Right atrium auricular region (tissue), 2 donors: ENCODE measurements around the gene KRTAP6-1. TPM values are rescaled to one million over a fixed set of nuclear protein-coding genes. Genes with fewer than 3 reads are reported as not detected.

Source experiments
- DNase-seq: peaks from one replicate; pipeline ENCODE4 v3.0.0-alpha.2; 2019; ENCODE audit warnings: low spot score
- H3K27ac ChIP-seq, 2 donors: fragments of 200-600 bp; sonication (generic); 1 replicate in 1 of 2; 2 replicates in 1 of 2; pipeline ENCODE4 v1.5.1; 2016 to 2019
- H3K27me3 ChIP-seq, 2 donors: fragments of 200-600 bp; sonication (generic); one replicate each; pipeline versions ENCODE4 v1.5.1 to v1.6.0; 2017 to 2019
- H3K36me3 ChIP-seq: fragments of 200-600 bp; sonication (generic); one replicate; pipeline ENCODE4 v1.5.1; 2016
- H3K4me1 ChIP-seq, 2 donors: fragments of 200-600 bp; sonication (generic); one replicate each; pipeline versions ENCODE4 v1.5.1 to v1.6.0; 2017 to 2019
- H3K4me3 ChIP-seq, 2 donors: fragments of 200-600 bp; sonication (generic); 1 replicate in 1 of 2; 2 replicates in 1 of 2; pipeline ENCODE4 v1.5.1; 2017 to 2019; ENCODE audit warnings: mild to moderate bottlenecking in 1 of 2, moderate library complexity in 1 of 2
- H3K9me3 ChIP-seq, 2 donors: fragments of 200-600 bp; sonication (generic); one replicate each; pipeline ENCODE4 v1.5.1; 2019
- total RNA-seq, 2 donors: library from RNA; depleted of rRNA; stranded (reverse); fragments of >200 nt; gene quantifications; one replicate each; pipeline ENCODE4 v1.1.0, GENCODE V29; 2016
- TF ChIP-seq, protein P1 (sequence below), 2 donors: fragments of 200-600 bp; sonication (generic); IDR thresholded peaks; one replicate each; pipeline ENCODE4 v1.5.1; 2019; ENCODE audit warnings: antibody characterized with exemption in 2 of 2

The KRTAP6-1 gene, protein sequence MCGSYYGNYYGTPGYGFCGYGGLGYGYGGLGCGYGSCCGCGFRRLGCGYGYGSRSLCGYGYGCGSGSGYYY
- total RNA-seq: not detected

DNA sequence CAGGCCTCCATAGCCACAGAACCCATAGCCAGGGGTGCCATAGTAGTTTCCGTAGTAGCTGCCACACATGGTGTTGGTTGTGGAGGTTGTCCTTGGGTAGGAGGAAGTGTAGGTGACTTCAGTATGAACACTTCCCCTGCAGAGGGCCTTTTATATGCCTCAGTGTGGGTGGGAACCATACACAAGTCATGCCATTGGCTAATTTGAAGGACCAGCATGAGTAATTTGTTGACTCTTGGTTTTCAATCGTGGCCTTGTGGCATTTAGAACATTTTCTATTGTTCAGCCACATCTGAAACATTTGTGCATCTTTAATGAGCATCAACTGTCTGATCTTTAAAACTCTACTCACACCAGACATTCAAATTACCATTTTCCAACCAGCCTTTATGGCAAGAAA, at the start of gene KRTAP6-1:
Gene KRTAP6-1, minus strand, starts transcription at position 95 of the 400 bp plus-strand sequence. Its CDS starts 26 bp downstream, at position 69.
- H3K36me3 ChIP-seq: no peaks in the 10 kb centered on the region

DNA sequence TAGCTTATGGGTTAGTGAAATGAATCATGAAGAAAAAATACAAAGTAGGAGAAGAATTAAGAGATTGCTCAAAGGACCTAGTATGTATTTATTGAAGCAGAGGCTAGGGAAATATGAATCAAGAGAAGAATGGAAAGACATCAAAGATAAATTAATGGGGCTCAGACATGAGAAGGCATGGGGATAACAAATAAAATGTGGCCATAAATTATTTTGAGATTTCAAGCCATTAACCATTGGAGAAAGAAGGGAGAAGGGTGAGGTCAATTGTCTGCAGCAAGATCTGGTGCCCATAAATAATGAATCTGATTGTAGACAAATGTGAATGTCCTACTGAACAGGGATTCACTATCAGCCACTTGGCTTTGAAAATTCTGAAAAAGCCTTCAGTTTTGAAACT, 39.2 kb upstream of the KRTAP6-1 start:
- H3K4me1 ChIP-seq: no peaks in the 10 kb centered on the region
- H3K27me3 ChIP-seq: no peaks in the 10 kb centered on the region
- TF ChIP-seq, protein P1, sequence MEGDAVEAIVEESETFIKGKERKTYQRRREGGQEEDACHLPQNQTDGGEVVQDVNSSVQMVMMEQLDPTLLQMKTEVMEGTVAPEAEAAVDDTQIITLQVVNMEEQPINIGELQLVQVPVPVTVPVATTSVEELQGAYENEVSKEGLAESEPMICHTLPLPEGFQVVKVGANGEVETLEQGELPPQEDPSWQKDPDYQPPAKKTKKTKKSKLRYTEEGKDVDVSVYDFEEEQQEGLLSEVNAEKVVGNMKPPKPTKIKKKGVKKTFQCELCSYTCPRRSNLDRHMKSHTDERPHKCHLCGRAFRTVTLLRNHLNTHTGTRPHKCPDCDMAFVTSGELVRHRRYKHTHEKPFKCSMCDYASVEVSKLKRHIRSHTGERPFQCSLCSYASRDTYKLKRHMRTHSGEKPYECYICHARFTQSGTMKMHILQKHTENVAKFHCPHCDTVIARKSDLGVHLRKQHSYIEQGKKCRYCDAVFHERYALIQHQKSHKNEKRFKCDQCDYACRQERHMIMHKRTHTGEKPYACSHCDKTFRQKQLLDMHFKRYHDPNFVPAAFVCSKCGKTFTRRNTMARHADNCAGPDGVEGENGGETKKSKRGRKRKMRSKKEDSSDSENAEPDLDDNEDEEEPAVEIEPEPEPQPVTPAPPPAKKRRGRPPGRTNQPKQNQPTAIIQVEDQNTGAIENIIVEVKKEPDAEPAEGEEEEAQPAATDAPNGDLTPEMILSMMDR (IDR thresholded peaks at IDR 0.05): no peak
- H3K9me3 ChIP-seq: no peaks in the 10 kb centered on the region
- H3K36me3 ChIP-seq: no peaks in the 10 kb centered on the region
- H3K27ac ChIP-seq: no peak overlapping the region
- DNase-seq: no peak
- no peak overlapping the region for H3K4me3 ChIP-seq

More for the DNA sequence above, at the start of gene KRTAP6-1:
- Histone ChIP-seq H3K27ac (no peak within 1 kb of the TSS), H3K4me3 (no peak within 1 kb of the TSS), H3K4me1 (no peaks in the 10 kb centered on the region), H3K27me3 (no peaks in the 10 kb centered on the region), H3K9me3 (no peaks in the 10 kb centered on the region)
- TF ChIP-seq, protein P1 (IDR thresholded peaks at IDR 0.05): no peak
- DNase-seq: no peak

DNA sequence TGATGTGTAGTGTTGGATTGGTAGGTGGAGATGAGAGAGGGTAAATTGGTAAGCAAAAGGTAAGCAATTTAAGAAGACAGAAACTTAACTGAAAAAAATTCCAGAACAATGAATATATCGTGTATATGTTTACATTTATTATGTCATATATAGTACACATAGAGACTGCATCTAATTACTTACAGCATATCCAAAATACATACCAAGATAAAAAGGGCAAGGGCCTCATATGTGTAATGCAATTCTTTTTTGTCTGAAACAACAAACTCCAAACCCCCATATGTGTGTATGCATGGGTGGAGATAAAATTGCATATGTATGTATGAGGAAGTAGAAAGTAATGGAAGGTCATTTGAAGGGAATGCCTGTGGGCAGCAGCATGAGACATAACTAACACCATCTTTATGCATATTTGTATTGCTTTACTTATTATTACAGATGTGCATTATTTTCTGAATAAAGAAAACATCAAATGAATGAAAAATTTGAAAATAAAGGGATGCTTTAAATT, 33.2 kb upstream of the KRTAP6-1 start:
- no peak for DNase-seq
- no peaks in the 10 kb centered on the region for H3K27me3 ChIP-seq

DNA sequence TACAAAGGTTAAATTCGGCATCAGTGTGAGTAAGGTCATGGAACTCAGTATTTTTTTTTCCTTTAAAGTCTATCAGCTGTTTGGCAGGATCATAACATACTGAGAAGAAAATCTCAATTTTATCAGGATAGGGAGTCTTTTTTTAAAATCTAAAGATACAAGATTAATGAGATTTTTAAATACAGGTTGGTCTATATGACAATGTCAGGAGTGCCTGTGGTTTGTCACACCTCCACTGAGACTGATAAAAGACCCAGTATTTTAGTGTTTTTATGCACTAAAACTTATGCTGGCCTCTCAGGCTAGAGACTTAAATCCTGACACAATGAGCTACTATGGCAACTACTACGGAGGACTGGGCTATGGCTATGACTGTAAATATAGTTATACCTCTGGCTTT, 28.8 kb upstream of the KRTAP6-1 start, which contains the start of gene KRTAP20-3:
Gene KRTAP20-3, plus strand, starts transcription at position 301 of the 400 bp plus-strand sequence.
- Histone ChIP-seq H3K36me3 (no peaks in the 10 kb centered on the region), H3K27ac (no peak within 1 kb of the TSS), H3K4me1 (no peaks in the 10 kb centered on the region), H3K27me3 (no peaks in the 10 kb centered on the region), H3K4me3 (no peak within 1 kb of the TSS), H3K9me3 (no peaks in the 10 kb centered on the region)
- DNase-seq: no peak
- TF ChIP-seq, protein P1 (IDR thresholded peaks at IDR 0.05): no peak

More for the DNA sequence above, 33.2 kb upstream of the KRTAP6-1 start:
- Histone ChIP-seq H3K36me3 (no peaks in the 10 kb centered on the region), H3K4me3 (no peak overlapping the region), H3K9me3 (no peaks in the 10 kb centered on the region), H3K27ac (no peak overlapping the region), H3K4me1 (no peaks in the 10 kb centered on the region)
- TF ChIP-seq, protein P1 (IDR thresholded peaks at IDR 0.05): no peak

DNA sequence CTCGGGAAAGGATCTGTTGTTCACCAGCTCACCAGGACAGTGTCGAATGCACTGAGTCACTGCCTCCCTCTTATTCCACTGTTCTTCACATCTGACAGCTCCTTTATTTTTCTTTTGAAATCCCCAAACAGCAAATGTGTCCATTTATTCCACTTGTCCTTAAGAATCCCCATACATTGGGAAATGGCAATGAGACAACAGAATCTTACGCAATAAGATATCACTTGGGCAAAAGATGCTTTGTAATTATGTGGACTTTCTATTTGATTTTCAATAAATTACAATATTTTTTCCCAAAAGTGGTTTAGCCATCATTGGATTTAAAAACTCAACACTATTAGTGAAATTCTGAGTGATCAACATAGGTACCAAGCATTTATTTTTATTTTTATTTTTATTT, 25.0 kb upstream of the KRTAP6-1 start:
- H3K27ac ChIP-seq: no peak overlapping the region
- no peaks in the 10 kb centered on the region for H3K4me1 ChIP-seq
- H3K27me3 ChIP-seq: no peaks in the 10 kb centered on the region
- H3K4me3 ChIP-seq: no peak overlapping the region
- no peaks in the 10 kb centered on the region for H3K36me3 ChIP-seq
- DNase-seq: no peak
- TF ChIP-seq, protein P1 (IDR thresholded peaks at IDR 0.05): no peak
- no peaks in the 10 kb centered on the region for H3K9me3 ChIP-seq

DNA sequence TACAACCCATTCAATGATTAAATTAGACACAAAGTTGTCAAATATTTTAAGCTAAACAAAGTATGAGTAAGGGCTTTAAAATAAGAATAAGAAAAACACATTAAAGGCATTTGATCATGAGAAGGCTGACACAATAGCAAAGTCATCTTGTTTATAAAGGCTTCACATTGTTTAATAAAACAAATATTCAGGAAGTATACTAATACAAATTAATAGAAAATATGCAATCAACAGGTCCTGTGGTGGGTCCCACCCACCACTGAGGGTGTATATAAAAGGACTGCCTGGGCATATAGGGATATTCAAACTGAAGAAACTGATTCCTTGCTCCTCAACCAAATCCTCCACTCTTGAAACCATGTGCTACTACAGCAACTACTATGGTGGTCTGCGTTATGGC, 21.2 kb upstream of the KRTAP6-1 start, which contains the start of gene KRTAP20-2:
Gene KRTAP20-2, plus strand, starts transcription at position 301 of the 400 bp plus-strand sequence. Its CDS starts 58 bp downstream, at position 359.
- Histone ChIP-seq H3K27ac (no peak within 1 kb of the TSS), H3K4me3 (no peak within 1 kb of the TSS), H3K4me1 (no peaks in the 10 kb centered on the region), H3K9me3 (no peaks in the 10 kb centered on the region), H3K36me3 (no peaks in the 10 kb centered on the region), H3K27me3 (no peaks in the 10 kb centered on the region)
- TF ChIP-seq, protein P1 (IDR thresholded peaks at IDR 0.05): no peak
- DNase-seq: no peak
